GM12874 (cell line): Measurements from ENCODE around the gene CTDP1.

ENCODE experiments used
- CTCF ChIP-seq: IDR thresholded peaks from 2 replicates; pipeline ENCODE4 v1.5.1; 2011; ENCODE audit warnings: low read depth, mild to moderate bottlenecking, control low read depth, low read length, moderate library complexity; ENCODE audit not compliant: insufficient read depth

The CTDP1 gene

GRCh38 chr18:79684283-79684631 is 4.7 kb downstream of the CTDP1 start:
- no peak for TF ChIP-seq CTCF

- no peak for TF ChIP-seq CTCF
Measured at GRCh38 chr18:79684787-79685186, 5.2 kb downstream of the CTDP1 start.

- TF ChIP-seq CTCF, result no peak
Measured at GRCh38 chr18:79685281-79685680, 5.7 kb downstream of the CTDP1 start.

GRCh38 chr18:79685971-79686370 is 6.4 kb downstream of the CTDP1 start:
- TF ChIP-seq CTCF, result no peak

- no peak for TF ChIP-seq CTCF
Measured at GRCh38 chr18:79687806-79688205, 8.2 kb downstream of the CTDP1 start.

- no peak for TF ChIP-seq CTCF
Measured at GRCh38 chr18:79690071-79690470, 10.5 kb downstream of the CTDP1 start.

- no peak for TF ChIP-seq CTCF
Measured at GRCh38 chr18:79690586-79691482, 11.2 kb downstream of the CTDP1 start.
